GM11168 (cell line): ENCODE results near the gene RAD17.
"Not testable (repeated sequence)": the region's sequence is repeated elsewhere in the genome, so short reads cannot be mapped to it uniquely, and the experiment has no call there.

Experiments
- in situ Hi-C: fragments of 300-500 bp; cut with MboI; formaldehyde crosslinking; loops from one replicate; pipeline ENCODE4 v1.12.0; 2022; ENCODE audit warnings: low sequenced_read_pairs; ENCODE audit not compliant: unreplicated experiment

RAD17 gene

GRCh38 chr5:69454460-69455249, 85.0 kb downstream of the RAD17 start:
- in situ Hi-C loops: no loop called here

GRCh38 chr5:69455428-69455988, 85.9 kb downstream of the RAD17 start:
- in situ Hi-C loops: not testable (repeated sequence)

GRCh38 chr5:69462170-69462569, 92.6 kb downstream of the RAD17 start:
- in situ Hi-C loops: no loop called here
